K562 (cell line): ENCODE results near the gene OR5M11. TPM values are rescaled to one million over a fixed set of nuclear protein-coding genes. Genes with fewer than 3 reads are reported as not detected.

ENCODE experiments used
- polyA plus RNA-seq, 8 experiments: library from polyadenylated mRNA; depleted of rRNA in 4 of 8; stranded (reverse) in 5 of 8; unstranded in 3 of 8; fragments of >200 nt; fragmentation: Nextera tagmentation in 2 of 8; fragmentation: Illumina TruSeq in 1 of 8; extraction: Ambion mirVana in 2 of 8; extraction: Trizol in 1 of 8; gene quantifications; 2 replicates each; pipeline versions ENCODE4 v1.2.1 to v1.2.3, GENCODE V29; 2011 to 2014; ENCODE audit warnings: inconsistent platforms in 1 of 8, missing spikeins in 1 of 8
- total RNA-seq, 7 experiments: library from RNA; depleted of rRNA in 6 of 7; stranded (reverse); fragments of >200 nt in 6 of 7; fragmentation: Illumina TruSeq in 2 of 7; extraction: Trizol in 2 of 7; gene quantifications; 2 replicates each; pipeline versions ENCODE4 v1.2.1 to v1.2.3, GENCODE V29; 2011 to 2021; ENCODE audit warnings: low replicate concordance in 1 of 7
- TF ChIP-seq, protein P1 (sequence below), 2 experiments: fragments of 450-650 bp in 1 of 2; sonication (generic) in 1 of 2; formaldehyde crosslinking in 1 of 2; IDR thresholded peaks; 2 replicates each; pipeline versions ENCODE4 v1.7.1 to v1.9.0; 2016 to 2022; ENCODE audit warnings: inconsistent platforms in 1 of 2, mild to moderate bottlenecking in 1 of 2, missing genetic modification reagents in 1 of 2

The OR5M11 gene
- total and polyA plus RNA-seq, 9 of the 15 experiments (the other 6 are each of a cell fraction or from before 2014, with no cell fraction given): not detected

GRCh38 chr11:56533054-56533740 is 9.9 kb downstream of the OR5M11 start (continued):
- TF ChIP-seq, protein P1, sequence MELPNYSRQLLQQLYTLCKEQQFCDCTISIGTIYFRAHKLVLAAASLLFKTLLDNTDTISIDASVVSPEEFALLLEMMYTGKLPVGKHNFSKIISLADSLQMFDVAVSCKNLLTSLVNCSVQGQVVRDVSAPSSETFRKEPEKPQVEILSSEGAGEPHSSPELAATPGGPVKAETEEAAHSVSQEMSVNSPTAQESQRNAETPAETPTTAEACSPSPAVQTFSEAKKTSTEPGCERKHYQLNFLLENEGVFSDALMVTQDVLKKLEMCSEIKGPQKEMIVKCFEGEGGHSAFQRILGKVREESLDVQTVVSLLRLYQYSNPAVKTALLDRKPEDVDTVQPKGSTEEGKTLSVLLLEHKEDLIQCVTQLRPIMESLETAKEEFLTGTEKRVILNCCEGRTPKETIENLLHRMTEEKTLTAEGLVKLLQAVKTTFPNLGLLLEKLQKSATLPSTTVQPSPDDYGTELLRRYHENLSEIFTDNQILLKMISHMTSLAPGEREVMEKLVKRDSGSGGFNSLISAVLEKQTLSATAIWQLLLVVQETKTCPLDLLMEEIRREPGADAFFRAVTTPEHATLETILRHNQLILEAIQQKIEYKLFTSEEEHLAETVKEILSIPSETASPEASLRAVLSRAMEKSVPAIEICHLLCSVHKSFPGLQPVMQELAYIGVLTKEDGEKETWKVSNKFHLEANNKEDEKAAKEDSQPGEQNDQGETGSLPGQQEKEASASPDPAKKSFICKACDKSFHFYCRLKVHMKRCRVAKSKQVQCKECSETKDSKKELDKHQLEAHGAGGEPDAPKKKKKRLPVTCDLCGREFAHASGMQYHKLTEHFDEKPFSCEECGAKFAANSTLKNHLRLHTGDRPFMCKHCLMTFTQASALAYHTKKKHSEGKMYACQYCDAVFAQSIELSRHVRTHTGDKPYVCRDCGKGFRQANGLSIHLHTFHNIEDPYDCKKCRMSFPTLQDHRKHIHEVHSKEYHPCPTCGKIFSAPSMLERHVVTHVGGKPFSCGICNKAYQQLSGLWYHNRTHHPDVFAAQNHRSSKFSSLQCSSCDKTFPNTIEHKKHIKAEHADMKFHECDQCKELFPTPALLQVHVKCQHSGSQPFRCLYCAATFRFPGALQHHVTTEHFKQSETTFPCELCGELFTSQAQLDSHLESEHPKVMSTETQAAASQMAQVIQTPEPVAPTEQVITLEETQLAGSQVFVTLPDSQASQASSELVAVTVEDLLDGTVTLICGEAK (IDR thresholded peaks at IDR 0.05): no peak
- TF ChIP-seq, protein P1 (CRISPR knock-in tag; IDR thresholded peaks at IDR 0.05): no peak
